Ectodermal cell (in vitro differentiated cells): ENCODE data around the gene WWC2.

Experiments
- H3K27ac ChIP-seq: 2 replicates; pipeline ENCODE4 v1.7.0; 2013; ENCODE audit warnings: mild to moderate bottlenecking, low read depth, low read length; ENCODE audit not compliant: insufficient read depth, poor library complexity, severe bottlenecking
- H3K27me3 ChIP-seq: 2 replicates; pipeline ENCODE4 v1.7.0; 2013; ENCODE audit warnings: mild to moderate bottlenecking, low read length; ENCODE audit not compliant: insufficient read depth, control insufficient read depth, poor library complexity, severe bottlenecking
- H3K36me3 ChIP-seq: one replicate; pipeline ENCODE4 v1.7.0; 2013; ENCODE audit warnings: low read length; ENCODE audit not compliant: control insufficient read depth, insufficient read depth
- H3K4me1 ChIP-seq: one replicate; pipeline ENCODE4 v1.7.0; 2013; ENCODE audit warnings: low read length; ENCODE audit not compliant: control insufficient read depth, insufficient read depth
- H3K4me3 ChIP-seq: 2 replicates; pipeline ENCODE4 v1.7.0; 2013; ENCODE audit warnings: low read depth, low read length, control low read depth; ENCODE audit not compliant: insufficient read depth
- H3K9me3 ChIP-seq: 2 replicates; pipeline ENCODE4 v1.7.0; 2013; ENCODE audit warnings: mild to moderate bottlenecking, low read length, moderate library complexity; ENCODE audit not compliant: control insufficient read depth
- WGBS, 2 experiments: methylation state at CpG; one replicate each; pipeline ENCODE4 v1.1.7; 2013; ENCODE audit warnings: missing lambda C conversion rate in 2 of 2; 5-methylcytosine and 5-hydroxymethylcytosine counted together

Gene WWC2

DNA sequence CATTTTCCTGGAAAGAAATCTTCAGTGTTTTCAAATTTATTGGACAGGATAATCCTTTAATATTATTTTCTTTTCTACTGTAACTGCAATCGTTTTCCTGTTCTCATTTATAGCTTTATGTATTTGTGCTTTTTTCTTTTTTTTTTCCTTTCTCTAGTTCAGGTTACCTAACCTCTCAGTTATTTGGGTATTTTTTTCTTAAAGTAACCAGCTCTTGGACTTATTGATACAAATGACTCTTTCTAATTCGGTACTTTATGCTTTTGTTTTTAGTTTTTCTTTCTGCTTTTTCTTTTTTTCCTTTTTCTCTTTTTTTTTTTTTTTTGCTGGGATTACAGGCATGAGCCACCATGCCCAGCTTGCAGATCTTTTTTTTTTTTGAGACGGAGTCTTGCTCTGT, 25.2 kb downstream of the WWC2 start:
- H3K36me3 ChIP-seq, result no peaks in the 10 kb centered on the region
- H3K4me3 ChIP-seq, result no peak overlapping the region
- no peaks in the 10 kb centered on the region for H3K9me3 ChIP-seq
- H3K4me1 ChIP-seq, result peaks cover 5% of the 10 kb centered on the region
- 89 to 98% methylated on average over 2 to 3 of the region's 3 CpGs for WGBS, 2 experiments
- H3K27ac ChIP-seq, result no peak overlapping the region
- H3K27me3 ChIP-seq, result no peaks in the 10 kb centered on the region

DNA sequence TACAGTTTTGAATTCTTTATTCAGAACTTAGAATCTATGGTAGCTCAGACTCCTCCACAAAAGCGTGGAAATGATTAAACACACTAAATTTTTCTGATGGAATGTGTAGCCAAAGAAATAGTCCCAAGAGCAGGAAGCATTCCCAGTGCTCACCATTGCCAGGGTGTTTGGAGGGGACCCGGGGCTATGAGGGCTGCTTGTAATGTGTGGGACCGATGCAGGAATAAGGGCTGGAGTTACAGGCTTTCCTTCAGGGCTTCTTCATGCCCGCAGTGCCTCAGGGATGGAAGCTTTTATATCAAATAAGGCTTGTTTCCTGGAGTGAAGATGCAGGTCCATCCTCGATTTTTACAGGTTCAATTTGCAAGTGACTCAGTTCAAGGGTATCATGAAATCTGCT, 25.8 kb downstream of the WWC2 start:
- Histone ChIP-seq H3K9me3 (no peaks in the 10 kb centered on the region), H3K36me3 (no peaks in the 10 kb centered on the region), H3K4me1 (no peaks in the 10 kb centered on the region), H3K4me3 (no peak overlapping the region), H3K27me3 (no peaks in the 10 kb centered on the region), H3K27ac (no peak overlapping the region)
- WGBS, 2 experiments, result 93 to 94% methylated on average over 5 of the region's 5 CpGs

DNA sequence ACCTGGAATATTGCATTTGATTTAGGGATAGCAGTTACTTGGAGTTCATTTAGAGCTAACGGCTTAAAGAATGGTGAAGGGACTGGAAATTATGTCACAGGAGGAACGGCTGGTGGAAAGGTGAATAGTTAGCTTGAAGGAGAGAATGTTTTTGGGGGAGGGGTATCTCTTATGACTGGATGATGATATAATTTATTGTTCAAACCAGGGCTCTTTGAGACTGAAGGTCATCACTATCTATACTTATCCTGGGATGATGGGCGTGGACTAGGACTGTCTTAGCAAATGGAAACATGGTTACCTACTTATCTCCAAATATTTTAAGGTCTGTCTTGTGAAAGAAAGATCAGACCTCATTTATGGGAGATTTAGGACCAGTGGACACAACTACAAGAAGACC, 30.1 kb downstream of the WWC2 start:
- Histone ChIP-seq H3K9me3 (no peaks in the 10 kb centered on the region), H3K4me3 (no peak overlapping the region), H3K27me3 (no peaks in the 10 kb centered on the region), H3K36me3 (no peaks in the 10 kb centered on the region), H3K4me1 (no peaks in the 10 kb centered on the region), H3K27ac (no peak overlapping the region)
- WGBS, 2 experiments, result 93% methylated on average over 2 to 3 of the region's 3 CpGs

DNA sequence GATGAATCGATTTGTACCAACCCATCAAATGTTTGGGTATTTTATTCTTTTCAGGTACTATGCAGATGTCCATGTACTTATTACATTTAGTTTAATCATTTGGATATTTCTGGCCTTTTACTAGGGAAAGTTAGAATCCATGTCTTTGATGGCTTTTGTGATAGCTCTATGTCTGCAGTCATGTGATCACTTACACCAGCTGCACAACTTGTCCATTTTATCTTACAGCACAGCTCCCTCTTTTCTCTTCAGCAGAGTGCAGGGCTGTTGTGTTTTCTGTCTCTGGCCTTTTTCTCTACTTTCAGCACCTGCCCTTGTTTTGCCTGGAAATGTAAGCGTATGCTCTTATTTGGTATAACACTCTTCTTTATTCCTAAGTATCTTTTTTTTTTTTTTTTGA, 30.6 kb downstream of the WWC2 start:
- H3K4me3 ChIP-seq, result no peak overlapping the region
- no peaks in the 10 kb centered on the region for H3K36me3 ChIP-seq
- 84 to 94% methylated on average over 2 of the region's 2 CpGs for WGBS, 2 experiments
- H3K27me3 ChIP-seq, result no peaks in the 10 kb centered on the region
- no peaks in the 10 kb centered on the region for H3K4me1 ChIP-seq
- no peaks in the 10 kb centered on the region for H3K9me3 ChIP-seq
- H3K27ac ChIP-seq, result no peak overlapping the region

- no peaks in the 10 kb centered on the region for H3K4me1 ChIP-seq
- no peak overlapping the region for H3K4me3 ChIP-seq
- no peaks in the 10 kb centered on the region for H3K36me3 ChIP-seq
- no peaks in the 10 kb centered on the region for H3K9me3 ChIP-seq
- 94 to 96% methylated on average over 7 of the region's 7 CpGs for WGBS, 2 experiments
- H3K27me3 ChIP-seq, result no peaks in the 10 kb centered on the region
- H3K27ac ChIP-seq, result no peak overlapping the region
Observed at GRCh38 chr4:183130328-183131155, 31.5 kb downstream of the WWC2 start.

DNA sequence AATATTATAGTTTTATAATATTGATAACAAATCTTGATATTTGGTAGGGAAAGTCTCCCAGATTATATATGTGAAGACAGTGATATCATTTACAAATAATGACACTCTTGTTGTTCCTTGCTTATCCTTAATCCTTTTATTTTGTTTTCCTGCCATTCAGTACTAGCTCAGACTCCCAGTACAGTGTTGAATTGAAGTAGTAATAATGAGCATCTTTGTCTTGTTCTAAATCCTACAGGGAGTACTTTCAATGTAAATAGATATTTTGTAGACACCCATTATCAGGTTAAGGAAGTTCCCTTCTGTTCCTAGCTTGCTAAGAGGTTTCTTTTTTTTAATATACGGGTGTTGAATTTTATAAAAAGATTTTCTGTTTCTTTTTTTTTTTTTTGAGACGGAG, 33.0 kb downstream of the WWC2 start:
- H3K27ac ChIP-seq, result no peak overlapping the region
- H3K4me3 ChIP-seq, result no peak overlapping the region
- WGBS, 2 experiments, result 100% methylated on average over 1 of the region's 2 CpGs

DNA sequence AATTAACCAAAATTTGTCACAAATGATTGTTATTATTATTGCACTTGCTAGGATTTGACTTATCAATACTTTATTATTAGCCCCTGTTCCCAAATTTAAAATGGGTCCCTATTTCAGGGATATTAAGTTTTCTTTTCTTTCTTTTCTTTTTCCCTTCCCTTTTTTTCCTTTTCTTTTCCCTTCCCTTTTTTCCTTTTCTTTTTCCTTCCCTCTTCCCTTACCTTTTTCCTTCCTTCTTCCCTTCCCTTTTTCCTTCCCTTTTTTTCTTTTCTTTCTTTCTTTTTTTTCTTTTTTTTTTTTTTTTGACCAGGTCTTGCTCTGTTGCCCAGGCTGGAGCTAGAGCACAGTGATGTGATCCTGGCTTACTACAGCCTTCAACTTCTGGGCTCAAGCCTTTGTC, 33.8 kb downstream of the WWC2 start:
- no peak overlapping the region for H3K4me3 ChIP-seq
- no peaks in the 10 kb centered on the region for H3K27me3 ChIP-seq
- H3K36me3 ChIP-seq, result no peaks in the 10 kb centered on the region
- no peak overlapping the region for H3K27ac ChIP-seq
- H3K4me1 ChIP-seq, result no peaks in the 10 kb centered on the region
- H3K9me3 ChIP-seq, result no peaks in the 10 kb centered on the region

More for the DNA sequence above, 33.0 kb downstream of the WWC2 start:
- Histone ChIP-seq H3K4me1 (no peaks in the 10 kb centered on the region), H3K27me3 (no peaks in the 10 kb centered on the region), H3K9me3 (no peaks in the 10 kb centered on the region), H3K36me3 (no peaks in the 10 kb centered on the region)

GRCh38 chr4:183136855-183137254, 37.8 kb downstream of the WWC2 start:
- whole genome bisulfite sequencing, 2 experiments, result 100% methylated on average over 2 to 3 of the region's 3 CpGs
- Histone ChIP-seq H3K36me3 (no peaks in the 10 kb centered on the region), H3K4me1 (peaks cover 4% of the 10 kb centered on the region), H3K4me3 (no peak overlapping the region), H3K9me3 (no peaks in the 10 kb centered on the region), H3K27me3 (no peaks in the 10 kb centered on the region), H3K27ac (no peak overlapping the region)

GRCh38 chr4:183139058-183139750, 40.1 kb downstream of the WWC2 start:
- H3K4me1 ChIP-seq, result peaks cover 4% of the 10 kb centered on the region
- H3K4me3 ChIP-seq, result no peak overlapping the region
- H3K36me3 ChIP-seq, result no peaks in the 10 kb centered on the region
- WGBS, 2 experiments, result 91 to 98% methylated on average over 2 to 4 of the region's 4 CpGs
- no peaks in the 10 kb centered on the region for H3K27me3 ChIP-seq
- H3K27ac ChIP-seq, result no peak overlapping the region
- H3K9me3 ChIP-seq, result no peaks in the 10 kb centered on the region

GRCh38 chr4:183139972-183140570, 41.0 kb downstream of the WWC2 start:
- WGBS, 2 experiments, result 91 to 93% methylated on average over 8 to 9 of the region's 9 CpGs
- Histone ChIP-seq H3K9me3 (no peaks in the 10 kb centered on the region), H3K36me3 (no peaks in the 10 kb centered on the region), H3K4me3 (no peak overlapping the region), H3K27ac (no peak overlapping the region), H3K4me1 (peaks cover 4% of the 10 kb centered on the region), H3K27me3 (no peaks in the 10 kb centered on the region)
